Inflammatory macrophage treated with lipopolysaccharide for 4 hours (primary cell): ENCODE results near the gene SMOC2.

ENCODE experiments used
- DNase-seq: peaks from one replicate; pipeline ENCODE4 v3.0.0-alpha.2; 2020

The SMOC2 gene

DNA sequence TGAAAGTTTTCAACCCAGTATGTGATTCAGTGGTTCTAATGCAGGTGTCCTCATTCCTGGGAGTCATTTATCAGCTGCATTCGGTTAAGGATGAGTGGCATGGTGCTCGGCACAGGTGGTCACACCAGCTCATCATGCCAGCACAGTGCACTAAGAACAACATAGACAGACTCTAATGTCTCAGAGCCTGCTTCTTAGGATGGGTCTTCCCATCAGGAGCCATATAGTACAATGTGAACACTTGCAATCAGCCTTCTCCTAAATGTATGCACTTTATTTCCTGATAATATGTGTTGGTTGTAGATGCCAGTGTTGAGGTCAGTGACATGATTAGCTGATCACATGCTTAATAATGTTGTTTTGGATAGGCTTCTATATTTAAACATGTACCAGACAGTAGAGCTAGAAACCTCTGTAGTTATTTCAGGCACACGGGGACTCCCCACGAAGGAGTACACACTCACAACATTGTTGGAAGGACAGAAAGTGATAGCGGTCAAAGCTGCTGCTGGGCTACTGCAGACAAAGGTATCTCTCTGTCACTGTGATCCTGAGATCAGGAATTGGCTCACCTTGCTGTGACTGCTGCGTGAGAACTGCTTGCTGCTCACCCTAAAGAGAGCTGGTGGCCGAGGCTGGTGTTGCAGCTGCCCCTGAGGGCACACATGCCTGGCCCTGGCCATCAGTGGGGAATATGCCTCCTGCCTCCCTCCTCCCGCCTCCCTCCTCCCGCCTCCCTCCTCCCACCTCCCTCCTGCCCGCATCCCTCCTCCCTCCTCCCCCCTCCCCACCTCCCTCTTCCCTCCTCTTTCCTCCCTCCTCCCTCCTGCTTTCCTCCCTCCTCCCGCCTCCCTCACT, 195.4 kb downstream of the SMOC2 start:
- DNase-seq, result no peak

GRCh38 chr6:168637834-168638233, 196.8 kb downstream of the SMOC2 start:
- no peak for DNase-seq

DNA sequence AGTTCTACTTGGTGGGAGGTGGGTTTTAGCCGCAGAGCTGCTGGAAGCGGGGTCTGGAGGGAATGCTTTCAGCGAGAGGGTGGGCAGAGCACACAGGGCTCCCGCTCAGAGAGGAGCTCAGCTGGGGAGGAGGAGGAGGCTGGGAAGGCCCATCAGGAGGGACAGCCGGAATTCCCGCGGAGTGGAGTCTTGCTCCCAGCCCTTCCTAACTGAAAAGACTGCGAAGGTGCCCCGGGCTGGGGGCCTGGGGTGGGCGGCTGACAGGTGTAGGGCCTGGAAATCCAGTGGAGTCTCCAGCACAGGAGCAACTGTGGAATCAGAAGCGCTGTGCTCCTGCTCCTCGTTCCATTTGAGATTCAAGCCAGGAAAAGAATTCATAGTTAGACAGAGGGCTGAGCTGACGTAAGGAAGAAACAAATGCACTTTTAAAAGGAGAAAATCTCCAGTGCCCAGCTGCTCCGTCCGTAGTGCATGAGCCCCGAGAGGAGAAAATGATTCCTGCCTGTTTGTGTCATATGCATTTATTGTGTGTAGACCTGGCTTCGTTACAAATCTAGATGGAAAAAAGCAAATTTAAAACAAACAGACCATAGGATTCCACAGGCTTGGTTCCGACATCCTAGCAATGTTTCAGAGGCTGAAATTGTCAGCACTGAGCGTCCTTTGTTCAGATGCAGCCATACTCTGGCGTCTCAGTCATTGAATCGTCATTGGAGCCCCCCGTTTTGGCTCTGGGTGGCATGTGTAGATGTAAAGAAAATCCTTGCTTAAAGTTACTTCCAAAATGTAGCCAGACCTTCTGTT, 197.7 kb downstream of the SMOC2 start:
- DNase-seq, result no peak

DNA sequence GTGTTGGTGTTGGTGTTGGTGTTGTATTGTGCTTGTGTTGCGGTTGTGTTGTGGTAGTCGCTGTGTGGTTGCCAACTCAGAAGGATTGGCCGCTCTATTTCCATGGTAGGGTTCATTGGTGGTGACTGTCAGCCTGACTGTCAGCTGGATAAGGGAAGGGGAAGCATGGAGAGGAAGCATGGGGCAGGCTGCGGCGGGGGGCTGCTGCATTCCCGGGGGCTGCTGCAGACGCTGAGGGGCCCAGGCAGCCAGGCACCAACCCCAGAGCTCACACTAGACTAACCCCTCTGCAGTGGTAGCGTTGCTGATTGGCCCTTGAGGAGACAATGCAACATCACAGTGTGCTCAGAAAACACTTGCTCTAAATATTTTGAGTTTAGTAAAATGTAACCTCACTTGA, 199.2 kb downstream of the SMOC2 start:
- DNase-seq, result no peak

GRCh38 chr6:168640768-168641167, 199.8 kb downstream of the SMOC2 start:
- no peak for DNase-seq

GRCh38 chr6:168641446-168641845, 200.5 kb downstream of the SMOC2 start:
- no peak for DNase-seq

DNA sequence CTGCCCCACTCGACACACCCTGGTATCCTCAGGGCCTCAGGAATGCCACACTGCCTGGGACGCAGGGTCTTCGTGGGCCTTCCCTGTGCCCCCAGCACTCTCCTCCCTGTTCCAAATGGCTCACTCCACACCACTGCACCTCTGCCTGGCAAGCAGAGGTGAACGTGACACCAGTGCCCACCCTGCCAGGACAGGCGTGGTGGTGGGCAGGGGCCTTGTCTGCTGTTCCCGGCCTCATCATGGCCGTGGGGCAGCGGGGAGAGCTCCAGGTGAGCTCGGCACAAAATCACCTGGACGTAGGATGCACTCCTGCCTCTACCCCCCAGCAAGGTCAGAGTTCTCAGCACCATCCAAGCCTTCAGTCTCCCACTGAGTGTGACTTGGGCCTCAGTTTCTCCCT, 202.4 kb downstream of the SMOC2 start:
- DNase-seq, result no peak

- DNase-seq, result no peak
Observed at GRCh38 chr6:168645326-168645725, 204.3 kb downstream of the SMOC2 start.

GRCh38 chr6:168647271-168647670, 206.3 kb downstream of the SMOC2 start:
- DNase-seq, result no peak

DNA sequence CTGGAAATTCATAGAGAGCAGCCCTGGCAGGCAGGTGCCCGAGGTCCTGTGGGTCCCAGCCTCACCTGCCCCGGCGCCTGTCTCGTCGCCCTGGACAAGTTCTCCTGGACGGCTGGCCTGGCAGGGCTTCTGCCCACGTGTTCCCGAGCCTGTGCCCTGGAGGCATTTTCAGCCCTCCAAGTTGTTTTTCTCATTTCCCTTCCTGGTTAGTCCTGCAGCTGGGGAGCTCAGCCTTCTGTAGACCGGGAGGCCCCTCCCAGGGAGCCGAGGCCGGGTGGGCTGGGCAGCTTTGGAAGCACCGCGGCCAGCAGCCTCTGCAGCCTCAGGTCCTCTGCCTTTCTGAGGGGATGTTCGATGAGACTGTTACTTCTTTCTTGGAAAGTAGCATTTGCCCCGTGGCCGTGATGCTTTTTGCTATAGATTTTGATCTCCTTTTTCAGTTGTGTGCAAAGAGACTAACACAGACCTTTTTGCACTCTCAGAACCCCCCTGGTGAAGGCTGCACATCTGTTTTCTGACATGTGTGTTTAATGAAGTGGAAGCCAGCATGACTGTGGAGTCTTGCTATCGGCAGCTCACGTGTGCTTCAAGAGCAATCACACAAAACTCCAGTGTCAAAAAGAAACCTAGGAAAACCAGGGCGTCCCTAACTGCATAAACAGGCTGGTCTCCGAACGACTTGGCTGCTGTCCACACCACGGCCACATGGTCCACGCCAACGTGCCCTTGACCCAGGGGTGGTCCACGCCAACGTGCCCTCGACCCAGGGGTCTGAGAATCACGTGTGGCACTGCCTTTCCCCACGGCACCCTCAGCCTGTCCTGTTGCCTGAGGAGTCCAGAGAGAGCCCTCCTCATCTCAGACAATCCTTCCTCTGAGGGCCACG, 207.5 kb downstream of the SMOC2 start:
- DNase-seq, result no peak

DNA sequence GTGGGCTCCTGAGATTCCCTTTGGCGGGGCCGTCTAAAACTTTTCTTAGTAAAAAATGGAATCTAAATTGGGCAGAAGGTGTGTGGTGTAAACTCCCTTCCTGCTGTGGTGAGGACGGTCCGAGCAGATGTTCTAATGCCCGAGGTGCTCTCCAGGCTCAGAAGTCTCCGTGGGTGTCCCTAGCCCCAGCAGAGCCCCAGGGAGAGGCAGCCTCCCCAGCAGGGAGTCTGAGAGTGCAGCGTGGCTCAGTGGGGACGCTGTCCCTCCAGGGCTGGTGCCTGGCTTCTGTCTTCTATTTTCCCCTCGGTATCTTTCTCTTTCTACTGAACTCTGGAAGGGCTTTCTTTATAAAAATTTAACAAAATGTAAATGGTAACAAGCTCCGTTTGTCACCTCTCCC, 208.2 kb downstream of the SMOC2 start:
- DNase-seq, result no peak

DNA sequence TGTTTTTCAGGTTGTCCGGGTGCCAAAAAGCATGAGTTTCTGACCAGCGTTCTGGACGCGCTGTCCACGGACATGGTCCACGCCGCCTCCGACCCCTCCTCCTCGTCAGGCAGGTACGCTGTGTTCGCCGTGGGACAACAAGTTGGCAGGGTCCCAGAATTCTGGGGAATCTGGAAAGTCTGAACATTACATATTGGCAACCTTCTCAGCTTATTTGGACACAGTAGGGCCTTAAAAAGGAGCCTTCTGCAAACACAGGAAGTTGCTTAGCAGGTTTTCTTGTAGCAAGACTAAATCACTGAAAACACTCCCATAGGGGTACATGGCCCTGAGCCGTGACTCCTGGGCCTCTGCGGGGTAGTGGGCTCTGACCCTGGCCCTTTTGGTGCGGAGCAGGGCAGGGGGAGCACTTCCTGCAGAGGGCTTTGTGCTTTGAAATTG, 209.7 kb downstream of the SMOC2 start:
- no peak for DNase-seq

DNA sequence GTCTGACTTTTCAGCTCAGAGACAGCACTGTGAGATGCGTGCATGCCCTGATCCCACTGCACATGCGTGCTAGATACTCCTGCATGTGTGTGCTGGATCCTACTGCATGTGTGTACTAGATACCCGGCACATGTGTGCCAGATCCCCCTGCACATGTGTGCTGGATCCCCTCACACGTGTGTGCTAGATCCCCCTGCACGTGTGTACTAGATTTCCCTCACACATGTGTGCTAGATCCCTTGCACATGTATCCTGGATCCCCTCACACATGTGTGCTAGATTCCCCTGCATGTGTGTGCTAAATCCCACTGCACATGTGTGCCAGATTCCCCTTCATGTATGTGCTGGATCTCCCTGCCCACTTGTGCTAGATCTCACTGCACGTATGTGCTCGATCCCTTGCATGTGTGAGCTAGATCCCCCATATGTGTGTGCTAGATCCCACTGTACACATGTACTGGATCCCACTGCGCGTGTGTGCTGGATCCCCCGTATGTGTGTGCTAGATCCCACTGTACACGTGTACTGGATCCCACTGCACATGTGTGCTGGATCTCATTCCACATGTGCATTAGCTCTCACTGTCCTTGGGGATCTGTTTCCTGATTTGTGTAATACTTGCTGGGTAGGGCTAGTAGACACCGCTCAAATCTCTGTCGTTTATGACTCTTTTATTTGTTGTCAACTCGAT, 214.6 kb downstream of the SMOC2 start:
- DNase-seq, result no peak

DNA sequence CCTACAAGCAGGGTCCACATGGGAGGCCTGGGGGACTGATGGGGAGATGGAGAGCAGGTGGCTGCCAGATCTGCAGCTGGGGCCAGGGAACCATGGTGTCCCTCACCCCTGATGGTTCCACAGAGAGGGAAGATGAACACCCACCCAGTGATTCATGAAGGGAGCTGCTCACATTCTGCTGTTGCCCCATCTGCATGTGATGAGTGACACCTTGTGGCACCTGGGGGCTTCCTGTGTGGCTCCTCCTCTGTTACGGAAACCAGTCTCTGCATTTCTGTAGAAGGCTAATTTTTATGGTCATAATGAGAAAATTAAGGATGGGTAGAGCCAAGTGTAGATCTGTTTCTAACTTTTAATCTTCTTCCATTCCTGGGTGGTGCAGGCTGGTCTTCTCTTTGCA, 217.1 kb downstream of the SMOC2 start:
- no peak for DNase-seq

- DNase-seq, result no peak
Observed at GRCh38 chr6:168660400-168660945, 219.5 kb downstream of the SMOC2 start.

DNA sequence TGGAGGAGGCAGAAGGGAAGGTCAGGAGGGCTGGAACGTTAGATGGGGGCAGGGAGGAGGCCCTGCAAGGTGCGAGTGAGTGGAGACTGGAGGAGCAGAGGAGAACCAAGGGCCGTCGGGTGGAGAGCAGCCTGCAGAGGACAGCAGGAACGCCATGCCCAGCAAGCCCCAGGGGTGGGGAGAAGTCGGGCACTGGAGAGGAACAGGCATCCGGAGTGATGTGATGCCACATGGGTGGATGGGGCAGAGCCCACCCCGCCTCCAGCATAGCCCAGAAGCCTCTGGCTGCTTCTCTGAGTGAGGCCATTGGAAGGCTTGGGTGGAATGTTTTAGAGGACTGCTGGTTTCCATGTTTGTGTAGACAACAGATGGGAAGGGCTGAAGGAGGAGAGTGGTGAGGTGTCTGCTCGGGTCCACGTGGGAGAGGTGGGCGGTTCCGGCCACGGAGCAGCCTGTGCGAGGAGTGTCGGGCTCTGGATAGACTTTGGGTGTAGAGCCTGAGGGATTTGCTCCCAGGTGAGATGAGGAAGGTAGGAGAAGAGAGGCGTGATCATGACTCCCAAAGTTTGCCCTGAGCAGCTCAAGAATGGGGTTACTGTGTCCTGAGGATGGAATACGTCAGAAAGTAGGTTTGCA, 221.4 kb downstream of the SMOC2 start:
- no peak for DNase-seq

DNA sequence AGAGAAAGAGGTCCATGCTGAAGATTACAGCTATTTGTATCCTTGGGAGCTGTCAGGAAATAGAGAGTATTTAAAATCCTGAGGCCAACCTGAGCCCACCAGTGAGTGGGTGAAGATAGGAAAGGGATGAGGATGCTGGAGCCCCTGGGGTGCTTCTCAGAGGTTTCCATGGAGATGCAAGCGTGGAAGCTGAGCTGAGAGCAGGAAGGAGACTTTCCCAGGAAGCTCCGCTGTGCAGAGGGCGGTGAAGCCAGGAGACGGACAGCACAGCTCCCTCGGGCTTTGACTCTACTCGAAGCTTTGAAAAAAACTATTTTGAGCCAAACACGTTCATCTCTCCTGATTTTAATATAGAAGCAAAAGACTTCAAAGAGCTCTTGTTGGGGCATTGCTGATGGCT, 222.1 kb downstream of the SMOC2 start:
- DNase-seq, result no peak

DNA sequence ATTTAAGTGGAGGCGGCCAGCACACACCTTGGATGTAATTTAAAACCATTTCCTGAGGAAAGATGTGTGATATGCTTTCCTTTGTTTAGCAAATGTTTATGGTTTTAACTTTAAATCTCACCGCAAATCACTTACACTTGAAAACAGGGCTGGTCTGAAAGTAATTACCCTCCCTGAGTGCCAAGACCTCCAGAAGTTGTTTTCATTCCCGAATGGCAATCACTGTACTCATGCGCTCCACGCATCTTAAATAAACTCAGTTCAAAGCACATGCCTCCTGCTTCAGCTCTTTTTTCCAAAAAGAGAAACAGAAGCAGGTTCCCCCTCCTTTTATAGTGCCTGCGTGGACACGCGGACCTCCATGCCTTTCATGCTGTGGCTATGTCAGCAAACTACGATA, 224.0 kb downstream of the SMOC2 start:
- no peak for DNase-seq

DNA sequence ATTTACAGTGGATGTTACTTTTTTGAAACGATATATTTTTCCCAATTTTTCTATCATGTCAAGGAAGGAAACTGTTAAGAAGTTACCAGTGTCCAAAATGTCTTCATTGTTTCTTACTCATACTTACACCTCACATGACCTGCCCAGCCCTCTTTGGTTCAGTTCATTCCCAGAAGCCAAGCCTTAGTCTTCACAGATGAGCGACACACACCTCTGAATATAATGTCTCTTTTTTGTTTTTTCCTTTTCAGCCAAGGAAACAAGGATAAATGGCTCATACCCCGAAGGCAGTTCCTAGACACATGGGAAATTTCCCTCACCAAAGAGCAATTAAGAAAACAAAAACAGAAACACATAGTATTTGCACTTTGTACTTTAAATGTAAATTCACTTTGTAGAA, 225.2 kb downstream of the SMOC2 start:
- DNase-seq, result no peak

- DNase-seq, result no peak
Observed at GRCh38 chr6:168666699-168667427, 225.9 kb downstream of the SMOC2 start.

DNA sequence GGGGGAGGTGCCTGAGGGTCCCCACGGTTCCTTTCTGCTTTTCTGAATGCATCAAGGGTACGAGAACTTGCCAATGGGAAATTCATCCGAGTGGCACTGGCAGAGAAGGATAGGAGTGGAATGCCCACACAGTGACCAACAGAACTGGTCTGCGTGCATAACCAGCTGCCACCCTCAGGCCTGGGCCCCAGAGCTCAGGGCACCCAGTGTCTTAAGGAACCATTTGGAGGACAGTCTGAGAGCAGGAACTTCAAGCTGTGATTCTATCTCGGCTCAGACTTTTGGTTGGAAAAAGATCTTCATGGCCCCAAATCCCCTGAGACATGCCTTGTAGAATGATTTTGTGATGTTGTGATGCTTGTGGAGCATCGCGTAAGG, 226.4 kb downstream of the SMOC2 start:
- no peak for DNase-seq
